Stimulated activated CD4-positive, alpha-beta T cell treated with anti-CD3 and anti-CD28 coated beads, Interleukin-1b, Interleukin-23, amount 100 ng/mL, for 4 hours (primary cell): Measurements from ENCODE around the gene PCDHGA10.
"Not testable (repeated sequence)": the region's sequence is repeated elsewhere in the genome, so short reads cannot be mapped to it uniquely, and the experiment has no call there.

ENCODE experiments used
- DNase-seq, 2 donors: peaks; one replicate each; pipeline ENCODE4 v3.0.0-alpha.2; 2020; ENCODE audit warnings: low read depth in 2 of 2

PCDHGA10 gene

DNA sequence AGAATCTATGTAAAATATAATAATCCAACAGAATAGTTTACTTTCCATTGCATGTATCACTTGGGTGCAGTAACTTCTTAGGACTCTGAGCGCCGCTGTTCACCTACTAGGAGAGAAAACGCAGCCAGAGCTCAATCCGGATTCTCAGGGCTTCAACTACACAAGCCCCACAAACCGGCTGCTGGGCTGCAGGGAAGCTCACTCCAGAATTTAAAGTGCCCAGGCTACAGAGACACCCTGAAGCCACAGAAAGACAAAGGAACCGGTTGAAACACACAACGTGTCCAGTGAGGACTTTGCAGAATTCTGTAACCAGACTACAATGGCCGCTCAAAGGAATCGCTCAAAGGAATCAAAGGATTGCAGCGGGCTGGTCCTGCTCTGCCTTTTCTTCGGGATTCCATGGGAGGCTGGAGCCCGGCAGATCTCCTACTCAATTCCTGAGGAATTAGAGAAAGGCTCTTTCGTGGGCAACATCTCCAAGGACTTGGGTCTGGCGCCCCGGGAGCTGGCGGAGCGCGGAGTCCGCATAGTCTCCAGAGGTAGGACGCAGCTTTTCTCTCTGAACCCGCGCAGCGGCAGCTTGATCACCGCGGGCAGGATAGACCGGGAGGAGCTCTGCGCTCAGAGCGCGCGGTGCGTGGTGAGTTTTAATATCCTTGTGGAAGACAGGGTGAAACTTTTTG is at the start of gene PCDHGA10:
Gene PCDHGA10 (plus strand): TSS at position 134 of the 686 bp plus-strand sequence. CDS start 189 bp downstream, at position 323.
- DNase-seq: peak; percentile 32 to 33

DNA sequence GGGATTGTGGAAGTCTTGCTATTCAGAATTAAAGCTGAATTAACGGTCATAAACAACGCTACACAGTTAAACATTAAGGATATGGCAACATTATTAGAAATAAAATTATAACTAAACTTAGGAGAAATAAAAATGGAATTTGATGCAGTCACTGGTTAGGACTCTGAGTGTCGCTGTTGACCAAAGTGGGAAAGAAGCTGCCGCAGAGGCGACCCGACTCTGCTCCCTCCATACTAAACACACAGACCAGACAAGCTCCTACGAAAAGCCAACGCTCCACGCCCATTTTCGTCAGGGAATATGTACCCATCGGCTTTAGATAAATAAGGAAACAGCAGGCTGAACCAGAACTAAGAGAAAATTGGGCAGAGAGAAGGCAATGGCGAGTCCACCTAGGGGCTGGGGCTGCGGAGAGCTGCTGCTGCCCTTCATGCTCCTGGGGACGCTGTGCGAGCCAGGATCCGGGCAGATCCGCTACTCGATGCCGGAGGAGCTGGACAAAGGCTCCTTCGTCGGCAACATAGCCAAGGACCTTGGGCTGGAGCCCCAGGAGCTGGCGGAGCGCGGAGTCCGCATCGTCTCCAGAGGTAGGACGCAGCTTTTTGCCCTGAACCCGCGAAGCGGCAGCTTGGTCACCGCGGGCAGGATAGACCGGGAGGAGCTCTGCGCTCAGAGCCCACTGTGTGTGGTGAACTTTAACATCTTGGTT is 48.7 kb upstream of the PCDHGA10 start, which contains the start of gene PCDHGA5:
Gene PCDHGA5 (plus strand): TSS at position 211 of the 709 bp plus-strand sequence. CDS start 169 bp downstream, at position 380.
- DNase-seq: no peak

DNA sequence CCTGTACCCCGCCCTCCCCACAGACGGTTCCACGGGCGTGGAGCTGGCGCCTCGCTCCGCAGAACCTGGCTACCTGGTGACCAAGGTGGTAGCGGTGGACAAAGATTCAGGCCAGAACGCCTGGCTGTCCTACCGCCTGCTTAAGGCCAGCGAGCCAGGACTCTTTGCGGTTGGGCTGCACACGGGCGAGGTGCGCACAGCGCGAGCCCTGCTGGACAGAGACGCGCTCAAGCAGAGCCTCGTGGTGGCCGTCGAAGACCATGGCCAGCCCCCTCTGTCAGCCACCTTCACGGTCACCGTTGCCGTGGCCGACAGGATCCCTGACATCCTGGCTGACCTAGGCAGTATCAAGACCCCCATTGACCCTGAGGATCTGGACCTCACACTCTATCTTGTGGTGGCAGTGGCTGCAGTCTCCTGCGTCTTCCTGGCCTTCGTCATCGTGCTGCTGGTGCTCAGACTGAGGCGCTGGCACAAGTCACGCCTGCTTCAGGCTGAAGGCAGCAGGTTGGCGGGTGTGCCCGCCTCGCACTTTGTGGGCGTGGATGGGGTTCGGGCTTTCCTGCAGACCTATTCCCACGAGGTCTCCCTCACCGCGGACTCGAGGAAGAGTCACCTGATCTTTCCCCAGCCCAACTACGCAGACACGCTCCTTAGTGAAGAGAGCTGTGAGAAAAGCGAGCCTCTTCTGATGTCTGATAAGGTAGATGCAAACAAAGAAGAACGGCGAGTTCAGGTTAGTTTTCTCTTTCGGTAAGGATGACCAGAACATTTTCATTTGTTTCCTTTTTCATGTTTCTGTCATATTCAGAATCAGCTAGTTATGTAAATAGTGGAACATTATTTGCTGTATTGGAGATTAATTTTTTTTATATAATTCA is 46.5 kb upstream of the PCDHGA10 start:
- no peak for DNase-seq

DNA sequence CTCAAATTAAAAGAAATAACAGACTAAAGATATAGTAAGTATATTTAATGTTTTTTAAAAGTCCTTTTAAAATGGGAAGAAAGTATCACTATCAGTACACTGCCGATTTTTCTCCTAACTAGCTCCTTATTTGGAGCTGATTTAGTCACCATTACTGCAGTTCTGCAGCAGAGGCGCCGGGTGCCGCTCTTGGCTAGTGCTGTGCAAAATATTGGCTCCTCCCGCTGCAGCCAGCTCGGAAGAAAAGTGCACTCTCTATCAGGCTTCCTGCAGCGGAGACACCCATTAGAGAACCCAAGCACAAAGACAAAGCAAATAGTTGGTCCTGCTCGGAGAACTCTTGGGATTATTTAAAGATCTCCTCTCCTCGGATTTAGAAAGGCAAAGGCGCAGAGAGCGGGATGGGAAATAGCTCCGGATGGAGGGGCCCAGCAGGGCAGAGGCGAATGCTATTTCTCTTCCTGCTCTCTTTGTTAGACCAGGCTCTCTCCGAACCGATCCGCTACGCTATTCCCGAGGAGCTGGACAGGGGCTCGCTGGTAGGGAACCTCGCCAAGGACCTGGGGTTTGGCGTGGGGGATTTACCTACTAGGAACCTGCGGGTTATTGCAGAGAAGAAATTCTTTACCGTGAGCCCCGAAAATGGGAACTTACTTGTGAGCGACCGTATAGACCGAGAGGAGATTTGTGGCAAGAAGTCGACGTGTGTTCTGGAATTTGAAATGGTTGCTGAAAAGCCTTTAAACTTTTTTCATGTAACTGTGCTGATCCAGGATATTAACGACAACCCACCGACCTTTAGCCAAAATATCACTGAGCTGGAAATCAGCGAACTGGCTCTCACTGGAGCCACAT is 42.6 kb upstream of the PCDHGA10 start, which contains the start of gene PCDHGB3:
Gene PCDHGB3 (plus strand): TSS at position 249 of the 855 bp plus-strand sequence. CDS start 153 bp downstream, at position 402.
- DNase-seq: no peak

DNA sequence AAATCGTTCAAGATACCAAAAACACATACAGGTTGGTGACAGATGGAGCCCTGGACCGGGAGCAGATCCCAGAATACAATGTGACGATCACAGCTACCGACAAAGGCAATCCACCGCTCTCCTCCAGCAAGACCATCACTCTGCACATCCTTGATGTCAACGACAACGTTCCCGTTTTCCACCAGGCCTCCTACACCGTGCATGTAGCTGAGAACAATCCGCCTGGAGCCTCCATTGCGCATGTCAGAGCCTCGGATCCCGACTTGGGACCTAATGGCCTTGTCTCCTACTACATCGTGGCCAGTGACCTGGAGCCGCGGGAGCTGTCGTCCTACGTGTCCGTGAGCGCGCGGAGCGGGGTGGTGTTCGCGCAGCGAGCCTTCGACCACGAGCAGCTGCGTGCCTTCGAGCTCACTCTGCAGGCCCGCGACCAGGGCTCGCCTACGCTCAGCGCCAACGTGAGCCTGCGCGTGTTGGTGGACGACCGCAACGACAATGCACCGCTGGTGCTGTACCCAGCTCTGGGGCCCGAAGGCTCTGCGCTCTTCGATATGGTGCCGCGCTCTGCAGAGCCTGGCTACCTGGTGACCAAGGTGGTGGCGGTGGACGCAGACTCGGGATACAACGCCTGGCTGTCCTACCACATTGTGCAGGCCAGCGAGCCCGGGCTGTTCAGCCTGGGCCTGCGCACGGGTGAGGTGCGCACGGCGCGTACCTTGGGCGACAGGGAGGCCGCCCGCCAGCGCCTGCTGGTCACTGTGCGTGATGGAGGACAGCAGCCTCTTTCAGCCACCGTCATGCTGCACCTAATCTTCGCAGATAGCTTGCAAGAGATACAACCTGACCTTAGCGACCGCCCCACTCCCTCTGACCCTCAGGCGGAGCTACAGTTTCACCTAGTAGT is 41.0 kb upstream of the PCDHGA10 start:
- DNase-seq: no peak

DNA sequence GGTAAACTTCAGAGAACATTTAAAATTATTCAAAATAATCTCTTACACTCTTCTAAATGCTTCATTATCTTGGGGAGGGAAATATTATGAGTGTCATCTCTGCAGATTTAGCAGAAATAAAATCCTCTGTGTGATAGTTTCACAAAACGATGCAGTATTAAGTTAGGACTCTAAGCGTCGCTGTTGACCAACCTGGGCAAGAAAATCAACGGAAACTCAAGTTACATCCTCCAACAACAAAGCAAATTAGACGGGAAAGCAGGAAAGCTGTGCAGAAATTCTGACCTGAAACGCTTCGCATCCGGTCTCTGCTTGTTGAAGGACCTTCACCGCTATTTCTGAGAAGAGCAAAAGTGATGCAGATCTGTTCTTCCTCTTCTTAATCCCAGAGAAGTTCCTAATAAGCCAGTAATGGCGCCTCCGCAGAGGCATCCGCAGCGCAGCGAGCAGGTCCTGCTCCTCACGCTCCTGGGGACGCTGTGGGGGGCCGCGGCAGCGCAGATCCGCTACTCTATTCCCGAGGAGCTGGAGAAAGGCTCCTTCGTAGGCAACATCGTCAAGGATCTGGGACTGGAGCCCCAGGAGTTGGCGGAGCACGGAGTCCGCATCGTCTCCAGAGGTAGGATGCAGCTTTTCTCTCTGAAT is 39.0 kb upstream of the PCDHGA10 start, which contains the start of gene PCDHGA6:
Gene PCDHGA6 (plus strand): TSS at position 219 of the 645 bp plus-strand sequence. CDS start 193 bp downstream, at position 412.
- no peak for DNase-seq

DNA sequence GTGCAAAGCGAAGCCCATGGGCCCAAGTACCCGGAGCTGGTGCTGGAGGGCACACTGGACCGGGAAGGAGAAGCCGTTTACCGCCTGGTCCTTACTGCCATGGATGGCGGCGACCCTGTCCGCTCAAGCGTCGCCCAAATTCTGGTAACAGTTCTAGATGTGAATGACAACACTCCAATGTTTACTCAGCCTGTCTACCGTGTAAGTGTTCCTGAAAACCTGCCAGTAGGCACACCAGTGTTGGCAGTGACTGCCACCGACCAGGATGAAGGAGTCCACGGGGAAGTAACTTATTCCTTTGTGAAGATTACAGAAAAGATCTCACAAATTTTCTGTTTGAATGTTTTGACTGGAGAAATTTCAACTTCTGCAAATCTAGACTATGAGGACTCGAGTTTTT is 38.2 kb upstream of the PCDHGA10 start:
- DNase-seq: no peak

DNA sequence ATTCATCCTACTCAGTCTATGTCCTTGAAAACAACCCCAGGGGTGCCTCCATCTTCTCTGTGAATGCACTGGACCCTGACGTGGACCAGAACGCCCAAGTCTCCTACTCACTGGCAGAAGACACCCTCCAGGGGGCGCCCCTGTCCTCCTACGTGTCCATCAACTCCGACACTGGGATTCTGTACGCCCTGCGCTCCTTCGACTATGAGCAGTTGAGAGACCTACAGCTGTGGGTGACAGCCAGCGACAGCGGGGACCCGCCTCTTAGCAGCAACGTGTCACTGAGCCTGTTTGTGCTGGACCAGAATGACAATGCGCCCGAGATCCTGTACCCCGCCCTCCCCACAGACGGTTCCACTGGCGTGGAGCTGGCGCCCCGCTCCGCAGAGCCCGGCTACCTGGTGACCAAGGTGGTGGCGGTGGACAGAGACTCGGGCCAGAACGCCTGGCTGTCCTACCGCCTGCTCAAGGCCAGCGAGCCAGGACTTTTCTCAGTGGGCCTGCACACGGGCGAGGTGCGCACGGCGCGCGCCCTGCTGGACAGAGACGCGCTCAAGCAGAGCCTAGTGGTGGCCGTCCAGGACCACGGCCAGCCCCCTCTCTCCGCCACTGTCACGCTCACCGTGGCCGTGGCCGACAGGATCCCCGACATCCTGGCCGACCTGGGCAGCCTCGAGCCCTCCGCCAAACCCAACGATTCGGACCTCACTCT is 37.2 kb upstream of the PCDHGA10 start:
- DNase-seq: not testable (repeated sequence)

DNA sequence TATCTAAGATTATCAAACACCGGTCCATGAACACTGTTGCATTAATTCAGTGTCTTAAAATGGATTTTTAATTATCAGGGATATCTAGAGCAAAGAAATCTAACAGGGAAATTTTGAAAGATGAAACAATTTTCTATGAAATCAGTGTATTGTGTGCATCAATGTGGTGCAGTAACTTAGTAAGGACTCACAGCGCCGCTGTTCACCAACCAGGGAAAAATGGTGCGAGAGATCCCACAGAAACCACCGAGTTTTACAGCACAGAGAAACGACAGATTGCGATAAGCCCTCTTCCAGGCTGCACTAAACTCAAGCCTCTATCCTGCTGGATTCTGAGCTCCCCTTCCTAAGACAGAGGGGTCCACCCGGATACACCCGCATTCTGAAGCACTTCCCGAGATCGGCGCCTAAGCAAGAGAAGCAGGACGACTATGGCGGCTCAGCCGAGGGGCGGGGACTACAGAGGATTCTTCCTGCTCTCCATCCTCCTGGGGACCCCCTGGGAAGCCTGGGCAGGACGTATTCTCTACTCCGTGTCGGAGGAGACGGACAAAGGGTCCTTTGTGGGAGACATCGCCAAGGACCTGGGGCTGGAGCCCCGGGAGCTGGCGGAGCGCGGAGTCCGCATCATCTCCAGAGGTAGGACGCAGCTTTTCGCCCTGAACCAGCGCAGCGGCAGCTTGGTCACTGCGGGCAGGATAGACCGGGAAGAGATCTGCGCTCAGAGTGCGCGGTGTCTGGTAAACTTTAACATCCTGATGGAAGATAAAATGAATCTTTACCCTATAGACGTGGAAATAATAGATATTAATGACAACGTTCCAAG is 30.1 kb upstream of the PCDHGA10 start, which contains the start of gene PCDHGA7:
Gene PCDHGA7 (plus strand): TSS at position 274 of the 826 bp plus-strand sequence. CDS start 158 bp downstream, at position 432.
- DNase-seq: no peak

DNA sequence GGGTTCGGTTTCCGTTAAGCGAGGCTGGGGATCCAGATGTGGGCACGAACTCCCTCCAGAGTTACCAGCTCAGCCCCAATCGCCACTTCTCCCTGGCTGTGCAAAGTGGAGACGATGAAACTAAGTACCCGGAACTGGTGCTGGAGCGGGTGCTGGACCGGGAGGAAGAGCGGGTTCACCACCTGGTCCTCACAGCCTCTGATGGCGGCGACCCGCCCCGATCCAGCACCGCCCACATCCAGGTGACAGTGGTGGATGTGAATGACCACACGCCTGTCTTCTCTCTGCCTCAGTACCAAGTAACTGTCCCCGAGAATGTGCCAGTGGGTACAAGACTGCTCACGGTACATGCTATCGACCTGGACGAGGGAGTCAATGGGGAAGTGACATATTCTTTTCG is 29.4 kb upstream of the PCDHGA10 start:
- no peak for DNase-seq

DNA sequence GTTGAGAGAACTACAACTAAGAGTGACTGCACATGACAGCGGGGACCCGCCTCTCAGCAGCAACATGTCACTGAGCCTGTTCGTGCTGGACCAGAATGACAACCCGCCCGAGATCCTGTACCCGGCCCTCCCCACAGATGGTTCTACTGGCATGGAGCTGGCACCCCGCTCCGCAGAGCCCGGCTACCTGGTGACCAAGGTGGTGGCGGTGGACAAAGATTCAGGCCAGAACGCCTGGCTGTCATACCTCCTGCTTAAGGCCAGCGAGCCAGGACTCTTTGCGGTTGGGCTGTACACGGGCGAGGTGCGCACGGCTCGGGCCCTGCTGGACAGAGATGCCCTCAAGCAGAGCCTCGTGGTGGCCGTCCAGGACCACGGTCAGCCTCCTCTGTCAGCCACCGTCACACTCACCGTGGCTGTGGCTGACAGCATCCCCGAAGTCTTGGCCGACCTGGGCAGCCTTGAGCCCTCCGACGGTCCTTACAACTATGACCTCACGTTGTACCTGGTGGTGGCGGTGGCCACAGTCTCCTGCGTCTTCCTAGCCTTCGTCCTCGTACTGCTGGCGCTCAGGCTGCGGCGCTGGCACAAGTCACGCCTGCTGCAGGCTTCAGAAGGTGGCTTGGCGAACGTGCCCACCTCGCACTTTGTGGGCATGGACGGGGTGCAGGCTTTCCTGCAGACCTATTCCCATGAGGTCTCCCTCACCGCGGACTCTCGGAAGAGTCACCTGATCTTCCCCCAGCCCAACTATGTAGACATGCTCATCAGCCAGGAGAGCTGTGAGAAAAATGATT is 28.1 kb upstream of the PCDHGA10 start:
- DNase-seq: no peak

DNA sequence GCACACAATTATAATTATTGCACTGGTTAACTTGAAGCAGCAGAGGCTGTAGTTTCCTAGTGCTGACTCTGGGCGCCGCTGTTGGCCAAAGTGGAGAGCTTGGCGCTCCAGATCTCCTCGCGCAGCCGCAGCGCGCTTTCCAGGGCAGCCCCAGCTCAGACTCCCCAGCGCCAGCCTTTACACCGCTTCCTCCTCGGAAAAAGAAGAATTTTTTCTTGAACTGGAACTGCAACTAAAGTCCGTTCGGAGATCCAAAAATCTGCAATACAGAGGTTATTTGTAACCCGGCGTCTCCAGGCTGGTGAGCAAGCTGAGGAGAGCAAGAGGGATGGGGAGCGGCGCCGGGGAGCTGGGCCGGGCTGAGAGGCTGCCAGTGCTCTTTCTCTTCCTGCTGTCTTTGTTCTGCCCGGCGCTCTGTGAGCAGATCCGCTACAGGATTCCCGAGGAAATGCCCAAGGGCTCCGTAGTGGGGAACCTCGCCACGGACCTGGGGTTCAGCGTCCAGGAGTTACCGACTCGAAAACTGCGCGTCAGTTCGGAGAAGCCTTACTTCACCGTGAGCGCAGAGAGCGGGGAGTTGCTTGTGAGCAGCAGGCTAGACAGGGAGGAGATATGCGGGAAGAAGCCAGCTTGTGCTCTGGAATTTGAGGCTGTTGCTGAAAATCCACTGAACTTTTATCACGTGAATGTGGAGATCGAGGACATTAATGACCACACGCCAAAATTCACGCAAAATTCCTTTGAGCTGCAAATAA is 25.1 kb upstream of the PCDHGA10 start, which contains the start of gene PCDHGB4:
Gene PCDHGB4 (plus strand): TSS at position 142 of the 755 bp plus-strand sequence. CDS start 187 bp downstream, at position 329.
- DNase-seq: not testable (repeated sequence)

DNA sequence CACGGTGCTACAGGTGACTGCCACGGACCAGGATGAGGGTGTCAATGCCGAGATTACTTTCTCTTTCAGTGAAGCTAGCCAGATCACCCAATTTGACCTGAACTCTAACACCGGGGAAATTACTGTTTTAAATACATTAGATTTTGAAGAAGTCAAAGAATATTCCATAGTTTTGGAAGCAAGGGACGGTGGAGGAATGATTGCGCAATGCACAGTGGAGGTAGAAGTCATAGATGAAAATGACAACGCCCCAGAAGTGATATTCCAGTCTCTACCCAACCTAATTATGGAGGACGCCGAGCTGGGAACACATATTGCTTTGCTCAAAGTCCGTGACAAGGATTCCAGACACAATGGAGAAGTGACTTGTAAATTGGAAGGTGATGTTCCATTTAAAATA is 24.1 kb upstream of the PCDHGA10 start:
- DNase-seq: no peak

DNA sequence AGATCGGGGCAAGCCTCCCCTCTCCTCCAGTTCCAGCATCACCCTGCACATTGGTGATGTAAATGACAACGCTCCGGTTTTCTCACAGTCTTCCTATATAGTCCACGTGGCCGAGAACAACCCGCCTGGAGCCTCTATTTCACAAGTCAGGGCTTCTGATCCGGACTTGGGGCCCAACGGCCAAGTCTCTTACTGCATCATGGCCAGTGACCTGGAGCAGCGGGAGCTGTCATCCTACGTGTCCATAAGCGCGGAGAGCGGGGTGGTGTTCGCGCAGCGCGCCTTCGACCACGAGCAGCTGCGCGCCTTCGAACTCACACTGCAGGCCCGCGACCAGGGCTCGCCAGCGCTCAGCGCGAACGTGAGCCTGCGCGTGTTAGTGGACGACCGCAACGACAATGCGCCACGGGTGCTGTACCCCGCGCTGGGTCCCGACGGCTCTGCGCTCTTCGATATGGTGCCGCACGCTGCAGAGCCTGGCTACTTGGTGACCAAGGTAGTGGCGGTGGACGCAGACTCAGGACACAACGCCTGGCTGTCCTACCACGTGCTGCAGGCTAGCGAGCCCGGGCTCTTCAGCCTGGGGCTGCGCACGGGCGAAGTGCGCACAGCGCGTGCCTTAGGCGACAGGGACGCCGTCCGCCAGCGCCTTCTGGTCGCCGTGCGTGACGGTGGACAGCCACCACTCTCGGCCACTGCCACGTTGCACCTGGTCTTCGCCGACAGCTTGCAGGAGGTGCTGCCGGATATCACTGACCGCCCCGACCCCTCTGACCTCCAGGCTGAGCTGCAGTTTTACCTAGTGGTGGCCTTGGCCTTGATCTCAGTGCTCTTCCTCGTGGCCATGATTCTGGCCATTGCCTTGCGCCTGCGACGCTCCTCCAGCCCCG is 23.4 kb upstream of the PCDHGA10 start:
- no peak for DNase-seq
